Sigmoid colon (tissue), 4 donors: ENCODE data around the gene FOXS1.

Source experiments
- CTCF ChIP-seq, 4 experiments: fragments of 450-650 bp in 3 of 4; fragments of 200-600 bp in 1 of 4; IDR thresholded peaks; one replicate each; pipeline ENCODE4 v1.5.1; 2016 to 2019; ENCODE audit warnings: antibody characterized with exemption in 4 of 4, mild to moderate bottlenecking in 3 of 4, moderate library complexity in 2 of 4
- EP300 ChIP-seq, 4 donors: sonication (generic); formaldehyde crosslinking; IDR thresholded peaks; one replicate each; pipeline ENCODE4 v1.6.1; 2017; ENCODE audit warnings: antibody characterized with exemption in 4 of 4

- TF ChIP-seq CTCF (IDR thresholded peaks at IDR 0.05): peak in 2 of 4 experiments; percentile 49 to 64
- TF ChIP-seq EP300 (IDR thresholded peaks at IDR 0.05): no peak
Measured at GRCh38 chr20:31833130-31833930, 12.1 kb downstream of the FOXS1 start.
